GM23338 (cell line): Measurements from ENCODE around the gene MED17. TPM values are rescaled to one million over a fixed set of nuclear protein-coding genes. Genes with fewer than 3 reads are reported as not detected.

Experiments used
- ATAC-seq: fragments of 200-7000 bp; cut with Tn5 transposase; 3 replicates; pipeline ENCODE4 v1.9.1; 2020
- DNase-seq: peaks from one replicate; pipeline ENCODE4 v3.0.0-alpha.2; 2015; ENCODE audit warnings: low spot score
- H2AFZ ChIP-seq: fragments of 200-600 bp; sonication (generic); 2 replicates; pipeline ENCODE4 v1.8.0; 2016; ENCODE audit warnings: antibody characterized with exemption, mild to moderate bottlenecking, moderate library complexity
- H3F3A ChIP-seq: fragments of 200-600 bp; sonication (generic); replicated peaks from 2 replicates; pipeline ENCODE4 v1.8.0; 2017; ENCODE audit warnings: antibody characterized with exemption, mixed run types, low read depth
- H3K27ac ChIP-seq: fragments of 200-600 bp; sonication (generic); 2 replicates; pipeline ENCODE4 v1.6.1; 2016; ENCODE audit warnings: low read depth
- H3K27me3 ChIP-seq: fragments of 200-600 bp; sonication (generic); 2 replicates; pipeline ENCODE4 v1.8.0; 2016; ENCODE audit warnings: mild to moderate bottlenecking, mixed run types, moderate library complexity; ENCODE audit not compliant: insufficient read depth
- H3K36me3 ChIP-seq: fragments of 200-600 bp; sonication (generic); 2 replicates; pipeline ENCODE4 v1.8.0; 2016; ENCODE audit warnings: mild to moderate bottlenecking; ENCODE audit not compliant: insufficient read depth
- H3K4me1 ChIP-seq: fragments of 200-600 bp; sonication (generic); 2 replicates; pipeline ENCODE4 v1.8.0; 2016; ENCODE audit warnings: mild to moderate bottlenecking, moderate library complexity; ENCODE audit not compliant: insufficient read depth
- H3K4me2 ChIP-seq: fragments of 200-600 bp; sonication (generic); 2 replicates; pipeline ENCODE4 v1.7.1; 2017; ENCODE audit warnings: mixed run types
- H3K4me3 ChIP-seq: fragments of 200-600 bp; sonication (generic); 2 replicates; pipeline ENCODE4 v1.6.1; 2016; ENCODE audit warnings: mixed run types
- H3K79me2 ChIP-seq: fragments of 200-600 bp; sonication (generic); replicated peaks from 2 replicates; pipeline ENCODE4 v1.8.0; 2017; ENCODE audit warnings: mild to moderate bottlenecking; ENCODE audit not compliant: insufficient read depth
- H3K9me2 ChIP-seq: fragments of 200-600 bp; sonication (generic); 2 replicates; pipeline ENCODE4 v1.8.0; 2017; ENCODE audit not compliant: insufficient read depth
- H4K20me1 ChIP-seq: fragments of 200-600 bp; sonication (generic); replicated peaks from 2 replicates; pipeline ENCODE4 v1.8.0; 2017; ENCODE audit warnings: mild to moderate bottlenecking; ENCODE audit not compliant: insufficient read depth
- H3K27ac Mint-ChIP-seq: 2 replicates; pipeline ENCODE4 v1.8.0; 2020; ENCODE audit warnings: inconsistent platforms, mild to moderate bottlenecking, moderate library complexity, mixed read lengths
- H3K27me3 Mint-ChIP-seq: 3 replicates; pipeline ENCODE4 v1.8.0; 2022; ENCODE audit warnings: low read depth, mild to moderate bottlenecking, moderate library complexity, mixed read lengths, inconsistent platforms; ENCODE audit not compliant: insufficient read depth, poor library complexity
- H3K36me3 Mint-ChIP-seq: 3 replicates; pipeline ENCODE4 v1.8.0; 2021; ENCODE audit warnings: low read depth, mild to moderate bottlenecking, inconsistent platforms, moderate library complexity, mixed read lengths
- H3K4me1 Mint-ChIP-seq: 3 replicates; pipeline ENCODE4 v1.8.0; 2020; ENCODE audit warnings: mild to moderate bottlenecking, inconsistent platforms, mixed read lengths
- H3K4me3 Mint-ChIP-seq: 3 replicates; pipeline ENCODE4 v1.8.0; 2021; ENCODE audit warnings: moderate library complexity, mild to moderate bottlenecking, inconsistent platforms, mixed read lengths
- H3K9me3 Mint-ChIP-seq: 3 replicates; pipeline ENCODE4 v1.8.0; 2020; ENCODE audit warnings: moderate library complexity, mild to moderate bottlenecking, inconsistent platforms, mixed read lengths
- CREB1 ChIP-seq: fragments of 250-450 bp; sonication (Bioruptor Pico); IDR thresholded peaks from 2 replicates; pipeline ENCODE4 v1.5.0; 2020; ENCODE audit warnings: low read depth, mild to moderate bottlenecking, moderate library complexity
- ETS1 ChIP-seq: IDR thresholded peaks from 2 replicates; pipeline ENCODE4 v1.6.1; 2016; ENCODE audit warnings: antibody characterized with exemption
- EZH2 ChIP-seq: fragments of 200-600 bp; sonication (generic); IDR thresholded peaks from one replicate; pipeline ENCODE4 v1.8.0; 2017; ENCODE audit warnings: antibody characterized with exemption, mild to moderate bottlenecking, low read depth; ENCODE audit not compliant: unreplicated experiment
- EZH2phosphoT487 ChIP-seq: fragments of 200-600 bp; sonication (generic); IDR thresholded peaks from one replicate; pipeline ENCODE4 v1.8.1; 2018; ENCODE audit warnings: antibody characterized with exemption; ENCODE audit not compliant: unreplicated experiment
- JUNB ChIP-seq: IDR thresholded peaks from one replicate; pipeline ENCODE4 v1.6.1; 2016; ENCODE audit warnings: antibody characterized with exemption; ENCODE audit not compliant: unreplicated experiment
- NANOG ChIP-seq: IDR thresholded peaks from 2 replicates; pipeline ENCODE4 v1.6.1; 2016; ENCODE audit warnings: antibody characterized with exemption, borderline replicate concordance
- POLR2AphosphoS5 ChIP-seq: IDR thresholded peaks from 2 replicates; pipeline ENCODE4 v1.6.1; 2016; ENCODE audit warnings: antibody characterized with exemption, low read depth
- STAT1 ChIP-seq: IDR thresholded peaks from one replicate; pipeline ENCODE4 v1.6.1; 2016; ENCODE audit warnings: antibody characterized with exemption; ENCODE audit not compliant: unreplicated experiment
- ZNF114 ChIP-seq: fragments of 250-450 bp; sonication (Bioruptor Pico); IDR thresholded peaks from 2 replicates; pipeline ENCODE4 v1.5.0; 2020; ENCODE audit warnings: mild to moderate bottlenecking, moderate library complexity
- ZNF331 ChIP-seq: fragments of 250-450 bp; sonication (Bioruptor Pico); IDR thresholded peaks from 2 replicates; pipeline ENCODE4 v1.5.0; 2020; ENCODE audit warnings: low read depth, mild to moderate bottlenecking, moderate library complexity
- ZNF462 ChIP-seq: fragments of 250-450 bp; sonication (Bioruptor Pico); IDR thresholded peaks from 2 replicates; pipeline ENCODE4 v1.5.0; 2020; ENCODE audit warnings: mild to moderate bottlenecking, moderate library complexity
- polyA plus RNA-seq: library from polyadenylated mRNA; unstranded; fragments of >200 nt; fragmentation: Nextera tagmentation; extraction: Ambion mirVana; gene quantifications from 2 replicates; pipeline ENCODE4 v1.2.1, GENCODE V29; 2016
- total RNA-seq: library from RNA; depleted of rRNA; stranded (reverse); fragments of >200 nt; shearing (Covaris generic); gene quantifications from 2 replicates; pipeline ENCODE4 v1.2.3, GENCODE V29; 2014
- TF ChIP-seq, protein P1 (sequence below): IDR thresholded peaks from one replicate; pipeline ENCODE4 v1.6.1; 2018; ENCODE audit warnings: antibody characterized with exemption; ENCODE audit not compliant: unreplicated experiment
- TF ChIP-seq, protein P2 (sequence below), 2 experiments: fragments of 200-600 bp in 1 of 2; sonication (generic) in 1 of 2; conservative IDR thresholded peaks; 2 replicates each; pipeline versions ENCODE4 v1.5.1 to v1.6.1; 2016 to 2017; ENCODE audit warnings: antibody characterized with exemption in 2 of 2, low read depth in 2 of 2, mild to moderate bottlenecking in 2 of 2, moderate library complexity in 1 of 2

MED17 gene
- total and polyA plus RNA-seq, 2 experiments from 2014 or later = 19.1 to 31.2 TPM

DNA sequence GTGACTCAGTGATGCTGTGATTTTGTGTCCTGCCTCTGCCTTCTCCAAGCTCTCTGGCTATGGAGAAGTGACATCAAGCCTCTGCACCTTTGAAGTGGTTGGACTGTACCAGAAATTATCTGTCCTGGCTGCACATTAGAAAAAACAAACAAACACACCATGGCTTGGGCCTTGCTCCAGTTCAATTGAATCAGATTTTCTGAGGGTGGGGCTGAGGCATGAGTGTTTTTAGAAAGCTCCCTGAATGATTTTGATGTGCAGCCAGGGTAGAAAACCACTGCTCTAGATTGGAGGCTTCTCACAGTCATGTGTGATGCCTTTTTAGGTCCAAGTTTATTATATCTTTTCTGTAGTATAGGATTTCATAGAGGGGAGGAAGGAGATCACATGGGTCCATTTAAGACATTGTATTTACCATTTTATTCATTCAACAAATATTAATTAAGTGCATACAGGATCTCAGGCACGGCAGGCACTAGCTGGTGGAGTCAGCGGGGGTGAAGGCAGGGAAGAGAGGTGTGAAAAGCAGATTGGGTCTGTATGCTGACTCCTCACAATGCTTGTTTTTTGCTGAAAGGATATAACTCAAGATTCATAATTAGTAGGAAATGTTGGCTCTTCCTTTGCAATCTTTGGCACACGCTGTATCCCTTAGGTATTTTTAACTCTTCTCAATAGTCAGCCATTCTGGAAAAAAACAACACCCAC, 73.5 kb downstream of the MED17 start:
- Histone ChIP-seq H3K27me3 (no peaks in the 10 kb centered on the region), H4K20me1 (no peaks in the 10 kb centered on the region), H3K4me3 (no peak overlapping the region), H3K27ac (no peak overlapping the region), H3K36me3 (no peaks in the 10 kb centered on the region), H3K4me1 (peaks cover 42% of the 10 kb centered on the region), H3K4me2 (no peak overlapping the region), H3K9me2 (no peaks in the 10 kb centered on the region), H3K79me2 (no peaks in the 10 kb centered on the region), H3F3A (no peaks in the 10 kb centered on the region), H2AFZ (no peak overlapping the region)
- DNase-seq (no peak), ATAC-seq (no peak)
- no peaks in the 10 kb centered on the region; the same call in 1 of the 3 replicates for H3K36me3 Mint-ChIP-seq
- no peaks in the 10 kb centered on the region; the same call in 2 of the 3 replicates for H3K9me3 Mint-ChIP-seq
- TF ChIP-seq JUNB (no peak), ZNF331 (CRISPR knock-in tag) (no peak), ZNF462 (no peak), NANOG (no peak), ZNF114 (CRISPR knock-in tag) (no peak), ETS1 (no peak), STAT1 (no peak), EZH2 (no peak), POLR2AphosphoS5 (no peak), CREB1 (CRISPR knock-in tag) (no peak), EZH2phosphoT487 (no peak)
- TF ChIP-seq, protein P1, sequence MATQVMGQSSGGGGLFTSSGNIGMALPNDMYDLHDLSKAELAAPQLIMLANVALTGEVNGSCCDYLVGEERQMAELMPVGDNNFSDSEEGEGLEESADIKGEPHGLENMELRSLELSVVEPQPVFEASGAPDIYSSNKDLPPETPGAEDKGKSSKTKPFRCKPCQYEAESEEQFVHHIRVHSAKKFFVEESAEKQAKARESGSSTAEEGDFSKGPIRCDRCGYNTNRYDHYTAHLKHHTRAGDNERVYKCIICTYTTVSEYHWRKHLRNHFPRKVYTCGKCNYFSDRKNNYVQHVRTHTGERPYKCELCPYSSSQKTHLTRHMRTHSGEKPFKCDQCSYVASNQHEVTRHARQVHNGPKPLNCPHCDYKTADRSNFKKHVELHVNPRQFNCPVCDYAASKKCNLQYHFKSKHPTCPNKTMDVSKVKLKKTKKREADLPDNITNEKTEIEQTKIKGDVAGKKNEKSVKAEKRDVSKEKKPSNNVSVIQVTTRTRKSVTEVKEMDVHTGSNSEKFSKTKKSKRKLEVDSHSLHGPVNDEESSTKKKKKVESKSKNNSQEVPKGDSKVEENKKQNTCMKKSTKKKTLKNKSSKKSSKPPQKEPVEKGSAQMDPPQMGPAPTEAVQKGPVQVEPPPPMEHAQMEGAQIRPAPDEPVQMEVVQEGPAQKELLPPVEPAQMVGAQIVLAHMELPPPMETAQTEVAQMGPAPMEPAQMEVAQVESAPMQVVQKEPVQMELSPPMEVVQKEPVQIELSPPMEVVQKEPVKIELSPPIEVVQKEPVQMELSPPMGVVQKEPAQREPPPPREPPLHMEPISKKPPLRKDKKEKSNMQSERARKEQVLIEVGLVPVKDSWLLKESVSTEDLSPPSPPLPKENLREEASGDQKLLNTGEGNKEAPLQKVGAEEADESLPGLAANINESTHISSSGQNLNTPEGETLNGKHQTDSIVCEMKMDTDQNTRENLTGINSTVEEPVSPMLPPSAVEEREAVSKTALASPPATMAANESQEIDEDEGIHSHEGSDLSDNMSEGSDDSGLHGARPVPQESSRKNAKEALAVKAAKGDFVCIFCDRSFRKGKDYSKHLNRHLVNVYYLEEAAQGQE = no peak
- TF ChIP-seq, protein P2, sequence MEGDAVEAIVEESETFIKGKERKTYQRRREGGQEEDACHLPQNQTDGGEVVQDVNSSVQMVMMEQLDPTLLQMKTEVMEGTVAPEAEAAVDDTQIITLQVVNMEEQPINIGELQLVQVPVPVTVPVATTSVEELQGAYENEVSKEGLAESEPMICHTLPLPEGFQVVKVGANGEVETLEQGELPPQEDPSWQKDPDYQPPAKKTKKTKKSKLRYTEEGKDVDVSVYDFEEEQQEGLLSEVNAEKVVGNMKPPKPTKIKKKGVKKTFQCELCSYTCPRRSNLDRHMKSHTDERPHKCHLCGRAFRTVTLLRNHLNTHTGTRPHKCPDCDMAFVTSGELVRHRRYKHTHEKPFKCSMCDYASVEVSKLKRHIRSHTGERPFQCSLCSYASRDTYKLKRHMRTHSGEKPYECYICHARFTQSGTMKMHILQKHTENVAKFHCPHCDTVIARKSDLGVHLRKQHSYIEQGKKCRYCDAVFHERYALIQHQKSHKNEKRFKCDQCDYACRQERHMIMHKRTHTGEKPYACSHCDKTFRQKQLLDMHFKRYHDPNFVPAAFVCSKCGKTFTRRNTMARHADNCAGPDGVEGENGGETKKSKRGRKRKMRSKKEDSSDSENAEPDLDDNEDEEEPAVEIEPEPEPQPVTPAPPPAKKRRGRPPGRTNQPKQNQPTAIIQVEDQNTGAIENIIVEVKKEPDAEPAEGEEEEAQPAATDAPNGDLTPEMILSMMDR (conservative IDR thresholded peaks at IDR 0.05; ENCODE audit: low read depth in 2 of 2) = no peak
- no peaks in the 10 kb centered on the region for H3K27me3 Mint-ChIP-seq
- no peak overlapping the region for H3K4me3 Mint-ChIP-seq
- peaks cover 57% of the 10 kb centered on the region for H3K4me1 Mint-ChIP-seq
- no peak overlapping the region for H3K27ac Mint-ChIP-seq
